Mesothelial cell of epicardium (in vitro differentiated cells): ENCODE results near the gene LIPF. TPM values are rescaled to one million over a fixed set of nuclear protein-coding genes. Genes with fewer than 3 reads are reported as not detected.

ENCODE experiments used
- DNase-seq, 2 experiments: peaks; one replicate each; pipeline ENCODE4 v3.0.0; 2021; ENCODE audit warnings: low spot score in 2 of 2; ENCODE audit not compliant: unreplicated experiment in 2 of 2
- H3K27ac Mint-ChIP-seq: 2 replicates; pipeline ENCODE4 v1.8.0; 2021; ENCODE audit warnings: mixed read lengths
- H3K27me3 Mint-ChIP-seq: 2 replicates; pipeline ENCODE4 v1.8.0; 2021; ENCODE audit warnings: low read depth, mixed read lengths
- H3K36me3 Mint-ChIP-seq: 2 replicates; pipeline ENCODE4 v1.8.0; 2021; ENCODE audit warnings: mixed read lengths
- H3K4me1 Mint-ChIP-seq: 2 replicates; pipeline ENCODE4 v1.8.0; 2021; ENCODE audit warnings: mixed read lengths
- H3K4me3 Mint-ChIP-seq: 2 replicates; pipeline ENCODE4 v1.8.0; 2021; ENCODE audit warnings: mild to moderate bottlenecking, moderate library complexity, mixed read lengths
- H3K9me3 Mint-ChIP-seq: 2 replicates; pipeline ENCODE4 v1.8.0; 2021; ENCODE audit warnings: mixed read lengths
- total RNA-seq: library from RNA; stranded (reverse); gene quantifications from 3 replicates; pipeline ENCODE4 v1.2.1, GENCODE V29; 2021
- TF ChIP-seq, protein P1 (sequence below): fragments of 200-600 bp; sonication (generic); IDR thresholded peaks from one replicate; pipeline ENCODE4 v1.5.0; 2021; ENCODE audit warnings: antibody characterized with exemption; ENCODE audit not compliant: unreplicated experiment

The LIPF gene, protein sequence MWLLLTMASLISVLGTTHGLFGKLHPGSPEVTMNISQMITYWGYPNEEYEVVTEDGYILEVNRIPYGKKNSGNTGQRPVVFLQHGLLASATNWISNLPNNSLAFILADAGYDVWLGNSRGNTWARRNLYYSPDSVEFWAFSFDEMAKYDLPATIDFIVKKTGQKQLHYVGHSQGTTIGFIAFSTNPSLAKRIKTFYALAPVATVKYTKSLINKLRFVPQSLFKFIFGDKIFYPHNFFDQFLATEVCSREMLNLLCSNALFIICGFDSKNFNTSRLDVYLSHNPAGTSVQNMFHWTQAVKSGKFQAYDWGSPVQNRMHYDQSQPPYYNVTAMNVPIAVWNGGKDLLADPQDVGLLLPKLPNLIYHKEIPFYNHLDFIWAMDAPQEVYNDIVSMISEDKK
- not detected in 3 replicates for total RNA-seq

DNA sequence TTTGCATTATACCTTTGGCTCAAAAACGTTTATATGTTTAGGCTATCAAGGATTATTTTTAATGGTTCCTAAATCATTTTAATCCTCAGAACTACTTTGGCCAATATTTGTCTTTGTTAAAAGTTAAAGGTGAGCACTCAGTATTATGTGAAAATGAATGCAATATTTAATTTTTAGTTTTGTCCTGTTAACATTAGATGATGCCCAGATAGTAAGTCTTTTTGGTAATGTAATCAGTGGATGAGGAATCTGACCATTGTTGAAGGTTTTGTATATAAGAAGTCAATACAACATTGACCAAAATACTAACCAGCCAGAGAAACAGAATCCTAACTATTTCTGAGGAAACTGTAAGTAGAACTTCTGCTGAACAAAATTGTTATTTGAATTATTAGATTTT, at the start of gene LIPF:
Gene LIPF, plus strand, starts transcription at position 301 of the 400 bp plus-strand sequence. CDS start 2,856 bp downstream, outside the sequence.
- Mint-ChIP-seq H3K9me3 (no peaks in the 10 kb centered on the region), H3K4me1 (no peaks in the 10 kb centered on the region), H3K27ac (no peak within 1 kb of the TSS), H3K36me3 (no peaks in the 10 kb centered on the region), H3K4me3 (no peak within 1 kb of the TSS), H3K27me3 (peaks cover 10% of the 10 kb centered on the region)
- no peak for DNase-seq
- TF ChIP-seq, protein P1, sequence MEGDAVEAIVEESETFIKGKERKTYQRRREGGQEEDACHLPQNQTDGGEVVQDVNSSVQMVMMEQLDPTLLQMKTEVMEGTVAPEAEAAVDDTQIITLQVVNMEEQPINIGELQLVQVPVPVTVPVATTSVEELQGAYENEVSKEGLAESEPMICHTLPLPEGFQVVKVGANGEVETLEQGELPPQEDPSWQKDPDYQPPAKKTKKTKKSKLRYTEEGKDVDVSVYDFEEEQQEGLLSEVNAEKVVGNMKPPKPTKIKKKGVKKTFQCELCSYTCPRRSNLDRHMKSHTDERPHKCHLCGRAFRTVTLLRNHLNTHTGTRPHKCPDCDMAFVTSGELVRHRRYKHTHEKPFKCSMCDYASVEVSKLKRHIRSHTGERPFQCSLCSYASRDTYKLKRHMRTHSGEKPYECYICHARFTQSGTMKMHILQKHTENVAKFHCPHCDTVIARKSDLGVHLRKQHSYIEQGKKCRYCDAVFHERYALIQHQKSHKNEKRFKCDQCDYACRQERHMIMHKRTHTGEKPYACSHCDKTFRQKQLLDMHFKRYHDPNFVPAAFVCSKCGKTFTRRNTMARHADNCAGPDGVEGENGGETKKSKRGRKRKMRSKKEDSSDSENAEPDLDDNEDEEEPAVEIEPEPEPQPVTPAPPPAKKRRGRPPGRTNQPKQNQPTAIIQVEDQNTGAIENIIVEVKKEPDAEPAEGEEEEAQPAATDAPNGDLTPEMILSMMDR: no peak

DNA sequence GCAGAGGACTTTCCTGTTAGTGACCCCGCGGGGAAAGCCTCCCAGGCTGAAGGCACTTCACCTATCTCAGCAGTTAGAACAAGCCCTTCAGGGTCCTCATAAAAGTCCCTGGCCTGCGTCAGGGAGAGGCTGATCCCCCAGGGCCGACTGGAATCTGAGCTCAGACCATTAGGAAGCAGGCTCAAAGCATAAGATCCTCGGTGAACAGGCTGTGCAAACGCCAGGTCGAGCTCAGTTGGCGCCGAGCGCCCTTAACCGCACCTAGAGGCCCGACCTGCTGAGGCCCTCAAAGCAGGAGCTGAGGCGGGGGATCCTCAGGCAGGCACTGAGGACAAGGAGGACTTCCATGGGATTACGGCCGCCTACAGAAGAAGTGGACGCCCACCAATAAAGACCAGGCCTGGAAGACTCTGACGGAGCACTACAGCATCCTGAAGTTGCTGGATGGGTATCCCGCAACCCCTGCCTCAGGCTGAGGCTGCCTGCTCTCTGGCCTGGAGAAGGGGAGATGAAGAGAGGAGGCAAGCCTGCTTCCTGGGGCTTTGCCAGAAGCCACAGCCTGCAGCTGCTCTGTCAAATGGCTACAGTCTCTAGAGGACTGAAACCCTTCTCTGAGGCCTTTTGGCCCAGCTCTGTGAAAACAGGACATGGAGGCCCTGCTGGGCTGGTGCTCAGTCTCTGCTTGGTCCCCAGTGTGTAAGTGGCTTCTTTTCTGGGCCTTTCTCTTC, 47.8 kb upstream of the LIPF start:
- TF ChIP-seq, protein P1: no peak
- Mint-ChIP-seq H3K36me3 (no peaks in the 10 kb centered on the region), H3K27ac (no peak overlapping the region), H3K9me3 (peaks cover 11% of the 10 kb centered on the region), H3K4me3 (no peak overlapping the region), H3K4me1 (no peaks in the 10 kb centered on the region), H3K27me3 (peaks cover 11% of the 10 kb centered on the region)
- DNase-seq: no peak

DNA sequence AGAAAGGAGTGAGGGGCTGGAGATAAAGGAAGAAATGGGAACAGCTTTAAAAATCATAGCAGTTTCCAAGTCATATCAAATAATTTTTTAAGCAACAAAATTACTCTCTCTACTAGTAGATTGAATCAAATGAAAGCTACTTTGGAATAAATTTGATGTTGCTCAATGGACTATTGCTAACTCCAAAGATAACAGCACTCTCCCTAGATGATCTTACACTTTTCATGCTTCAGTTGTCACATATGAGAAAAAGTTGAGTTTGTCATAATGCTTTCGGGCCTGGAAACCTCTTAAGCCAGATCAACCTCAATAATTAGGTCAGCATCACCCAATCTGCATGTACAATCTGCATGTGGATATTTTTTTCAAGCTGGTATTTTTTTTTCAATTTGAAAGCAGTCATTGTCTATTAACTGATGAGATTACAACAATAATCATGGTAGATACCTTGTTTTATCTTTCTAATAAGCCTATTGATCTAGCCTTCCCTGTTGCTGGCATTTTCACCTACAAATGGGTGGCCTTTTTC, 46.4 kb upstream of the LIPF start:
- no peak overlapping the region for H3K27ac Mint-ChIP-seq
- H3K36me3 Mint-ChIP-seq: no peaks in the 10 kb centered on the region
- H3K27me3 Mint-ChIP-seq: peaks cover 10% of the 10 kb centered on the region
- DNase-seq: no peak
- no peaks in the 10 kb centered on the region for H3K4me1 Mint-ChIP-seq
- no peak overlapping the region for H3K4me3 Mint-ChIP-seq
- TF ChIP-seq, protein P1: no peak
- peaks cover 6% of the 10 kb centered on the region for H3K9me3 Mint-ChIP-seq

DNA sequence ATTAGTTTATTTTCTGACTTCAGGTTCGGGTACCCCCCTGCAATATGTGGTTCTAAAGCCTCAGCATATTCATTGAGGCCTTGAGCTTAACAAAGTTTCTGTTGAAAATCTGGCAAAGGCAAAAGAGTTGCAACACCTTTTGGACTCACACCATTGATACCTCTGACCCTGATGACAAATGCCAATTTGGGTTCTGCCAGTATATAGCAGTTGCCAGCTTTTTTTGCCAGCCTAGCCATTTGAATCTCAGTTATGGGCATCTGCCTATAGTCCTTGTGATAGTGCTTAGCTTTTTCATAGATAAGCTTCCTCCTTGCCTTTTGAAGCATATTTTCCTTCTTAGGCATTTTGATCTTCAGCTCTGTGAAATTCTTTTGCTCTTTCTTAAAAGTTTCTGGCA, 45.7 kb upstream of the LIPF start:
- Mint-ChIP-seq H3K27ac (no peak overlapping the region), H3K36me3 (no peaks in the 10 kb centered on the region), H3K4me1 (no peaks in the 10 kb centered on the region), H3K4me3 (no peak overlapping the region), H3K27me3 (peaks cover 10% of the 10 kb centered on the region), H3K9me3 (peaks cover 6% of the 10 kb centered on the region)
- DNase-seq: no peak
- TF ChIP-seq, protein P1: no peak

DNA sequence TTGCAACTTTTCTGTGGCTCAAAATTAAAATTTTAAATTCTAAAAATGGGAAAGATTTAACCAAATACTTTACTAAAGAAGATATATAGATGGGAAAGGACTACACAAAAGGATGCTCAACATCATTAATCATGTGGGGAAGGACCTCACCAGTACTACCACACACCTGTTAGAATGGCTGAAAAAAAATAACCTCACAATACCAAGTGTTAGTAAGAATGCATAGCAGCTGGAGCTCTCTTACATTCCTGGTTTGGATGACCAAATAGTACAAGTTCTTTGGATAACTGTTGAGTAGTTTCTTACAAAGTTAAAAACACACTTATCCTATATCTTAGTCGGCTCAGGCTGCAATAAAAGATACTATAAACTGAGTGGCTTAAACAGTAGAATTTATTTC, 43.8 kb upstream of the LIPF start:
- Mint-ChIP-seq H3K27me3 (peaks cover 10% of the 10 kb centered on the region), H3K9me3 (peaks cover 6% of the 10 kb centered on the region), H3K27ac (no peak overlapping the region), H3K4me1 (no peaks in the 10 kb centered on the region), H3K36me3 (no peaks in the 10 kb centered on the region), H3K4me3 (no peak overlapping the region)
- TF ChIP-seq, protein P1: no peak
- no peak for DNase-seq
